Right ventricle myocardium inferior (tissue), 1 donor: ENCODE data around the gene ZNF740. TPM values are rescaled to one million over a fixed set of nuclear protein-coding genes. Genes with fewer than 3 reads are reported as not detected.

Experiments
- ATAC-seq: fragments of 200-7000 bp; cut with Tn5 transposase; one replicate; pipeline ENCODE4 v1.9.1; 2020; ENCODE audit warnings: mild to moderate bottlenecking, moderate library complexity
- DNase-seq: peaks from one replicate; pipeline ENCODE4 v3.0.0; 2021; ENCODE audit errors: missing footprints
- intact Hi-C: fragments of 100-400 bp; cut with DNase I; formaldehyde crosslinking; loops from one replicate; pipeline ENCODE4 v1.11.0; 2022
- total RNA-seq: library from RNA; stranded (reverse); fragmentation: NEBNext Ultra II Directional; extraction: Animal tissue kit (Norgen Biotek cat#: 25700); gene quantifications from one replicate; pipeline ENCODE4 v1.2.1, GENCODE V29; 2021
- donor health status: DM: no; HTN: yes; CAD: no; lungs with severe emphysema.

ZNF740 gene
- total RNA-seq, 1 donor from 2014 or later: 31.5 TPM

GRCh38 chr12:53205747-53206419, 25.4 kb downstream of the ZNF740 start:
- DNase-seq: no peak
- intact Hi-C loops: no loop called here
- no peak for ATAC-seq

GRCh38 chr12:53207042-53207441, 26.5 kb downstream of the ZNF740 start, which contains the start of gene ITGB7:
Gene ITGB7 (minus strand): TSS chr12:53207251. CDS start chr12:53200443, 6,808 bp downstream.
- ATAC-seq: no peak
- intact Hi-C loops: no loop called here
- no peak for DNase-seq

GRCh38 chr12:53208435-53208834, 27.9 kb downstream of the ZNF740 start:
- peak; percentile 59 for ATAC-seq
- DNase-seq: no peak
- intact Hi-C loops: no loop called here

GRCh38 chr12:53208877-53209463, 28.4 kb downstream of the ZNF740 start:
- no peak for DNase-seq
- ATAC-seq: peak; percentile 15
- intact Hi-C loops: no loop called here

- no peak for DNase-seq
- intact Hi-C loops: no loop called here
Measured at GRCh38 chr12:53210843-53211242, 30.3 kb downstream of the ZNF740 start.

GRCh38 chr12:53211476-53212381, 31.2 kb downstream of the ZNF740 start:
- intact Hi-C loops: no loop called here
- DNase-seq (no peak), ATAC-seq (no peak)

More at GRCh38 chr12:53210843-53211242, 30.3 kb downstream of the ZNF740 start:
- ATAC-seq: no peak

- ATAC-seq: no peak
- intact Hi-C loops: loop anchor here (1.0 kb wide), 1 partner anchor 74 kb away; no protein-coding TSS in a partner anchor
- DNase-seq: no peak
Measured at GRCh38 chr12:53212931-53213330, 32.4 kb downstream of the ZNF740 start.

GRCh38 chr12:53213348-53213747, 32.8 kb downstream of the ZNF740 start:
- ATAC-seq (peak; percentile 75), DNase-seq (peak; percentile 93)
- intact Hi-C loops: loop anchor here (1.0 kb wide), 1 partner anchor 74 kb away; no protein-coding TSS in a partner anchor

GRCh38 chr12:53214221-53214620, 33.7 kb downstream of the ZNF740 start:
- no peak for ATAC-seq

GRCh38 chr12:53214687-53215455, 34.3 kb downstream of the ZNF740 start:
- DNase-seq (peak; percentile 84), ATAC-seq (peak; percentile 50)
- intact Hi-C loops: loop anchor here (2.0 to 5.0 kb wide), 2 partner anchors 38 to 52 kb away; partner anchors contain the start of gene ESPL1

More at GRCh38 chr12:53214221-53214620, 33.7 kb downstream of the ZNF740 start:
- intact Hi-C loops: loop anchor here (2.0 kb wide), 1 partner anchor 39 kb away; a partner anchor contains a TSS
- DNase-seq: no peak

GRCh38 chr12:53215497-53215896, 35.0 kb downstream of the ZNF740 start:
- intact Hi-C loops: loop anchor here (2.0 to 5.0 kb wide), 2 partner anchors 37 to 52 kb away; partner anchors contain the start of gene ESPL1
- no peak for DNase-seq
- no peak for ATAC-seq

GRCh38 chr12:53217051-53217930, 36.8 kb downstream of the ZNF740 start:
- ATAC-seq: no peak
- peak; percentile 84 for DNase-seq
- intact Hi-C loops: loop anchor here (5.0 kb wide), 1 partner anchor 50 kb away; the partner anchor contains the start of gene ESPL1

GRCh38 chr12:53217931-53218307, 37.4 kb downstream of the ZNF740 start:
- intact Hi-C loops: loop anchor here (5.0 kb wide), 1 partner anchor 49 kb away; the partner anchor contains the start of gene ESPL1
- no peak for ATAC-seq

GRCh38 chr12:53218551-53219291, 38.2 kb downstream of the ZNF740 start:
- ATAC-seq: no peak
- intact Hi-C loops: loop anchor here (5.0 kb wide), 1 partner anchor 49 kb away; the partner anchor contains the start of gene ESPL1
- no peak for DNase-seq

More at GRCh38 chr12:53217931-53218307, 37.4 kb downstream of the ZNF740 start:
- no peak for DNase-seq

GRCh38 chr12:53219292-53219955, 38.9 kb downstream of the ZNF740 start:
- intact Hi-C loops: loop anchor here (5.0 kb wide), 1 partner anchor 48 kb away; the partner anchor contains the start of gene ESPL1
- no peak for DNase-seq
- ATAC-seq: no peak
